Stimulated activated CD4-positive, alpha-beta T cell treated with anti-CD3 and anti-CD28 coated beads, Interleukin-1b, Interleukin-23, amount 100 ng/mL, for 1 hour (primary cell): ENCODE results near the gene PI4K2B.
A peak's percentile ranks its signal among the peaks of the same experiment; 100 is the strongest.
"Not testable (repeated sequence)": the region's sequence is repeated elsewhere in the genome, so short reads cannot be mapped to it uniquely, and the experiment has no call there.

Source experiments
- DNase-seq, 2 donors: peaks; one replicate each; pipeline ENCODE4 v3.0.0-alpha.2; 2020; ENCODE audit warnings: low read depth in 2 of 2

The PI4K2B gene

DNA sequence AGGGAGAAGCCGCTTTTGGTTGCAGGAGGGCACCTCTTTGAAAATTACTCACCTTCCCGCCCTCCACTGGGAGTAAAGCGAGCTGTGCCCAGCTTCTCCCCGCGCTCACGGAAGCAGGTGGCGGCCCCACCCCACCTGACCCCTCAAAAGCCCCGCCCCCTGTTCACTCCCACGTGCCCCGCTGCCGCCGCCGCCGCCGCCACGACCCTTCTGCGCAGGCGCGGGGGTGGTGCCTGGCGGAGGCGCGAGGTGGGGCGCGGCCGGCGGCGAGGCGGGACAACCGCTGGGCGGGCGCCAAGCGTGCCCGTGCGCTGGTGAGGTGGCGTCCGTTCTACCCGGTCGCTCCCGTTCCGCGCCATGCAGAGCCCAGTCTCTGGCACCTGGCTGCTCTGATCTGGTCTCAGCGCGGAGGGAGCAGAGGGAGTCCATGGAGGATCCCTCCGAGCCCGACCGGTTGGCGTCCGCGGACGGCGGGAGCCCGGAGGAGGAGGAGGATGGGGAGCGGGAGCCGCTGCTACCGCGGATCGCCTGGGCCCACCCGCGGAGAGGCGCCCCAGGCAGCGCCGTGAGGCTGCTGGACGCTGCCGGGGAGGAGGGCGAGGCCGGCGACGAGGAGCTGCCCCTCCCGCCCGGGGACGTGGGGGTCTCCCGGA is at the start of gene PI4K2B:
TSS of gene PI4K2B (plus strand) at position 297 of the 653 bp plus-strand sequence. CDS start at position 428, 131 bp downstream.
- DNase-seq, result peak; percentile 89

DNA sequence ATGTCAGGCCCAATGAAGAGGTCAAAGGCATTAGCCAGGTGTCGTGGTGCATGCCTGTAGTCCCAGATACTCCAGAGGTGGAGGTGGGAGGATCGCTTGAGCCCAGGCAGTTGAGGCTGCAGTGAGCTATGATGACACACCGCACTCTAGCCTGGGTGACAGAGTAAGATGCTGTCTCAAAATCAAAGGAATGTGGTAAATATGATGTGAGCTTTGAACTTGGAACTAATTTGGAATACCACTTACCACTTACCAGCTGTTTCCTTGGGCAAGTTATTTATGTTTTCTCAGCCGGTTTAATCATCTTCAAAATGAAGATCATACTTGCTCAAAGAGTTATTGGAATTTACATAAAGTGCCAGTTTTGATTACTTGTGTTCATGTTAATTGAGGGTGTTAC is 49.8 kb upstream of the PI4K2B start:
- DNase-seq, result no peak

GRCh38 chr4:25190407-25190806 is 43.4 kb upstream of the PI4K2B start:
- DNase-seq, result no peak

GRCh38 chr4:25198713-25199112 is 35.1 kb upstream of the PI4K2B start:
- no peak for DNase-seq

GRCh38 chr4:25207997-25208396 is 25.8 kb upstream of the PI4K2B start:
- no peak for DNase-seq

DNA sequence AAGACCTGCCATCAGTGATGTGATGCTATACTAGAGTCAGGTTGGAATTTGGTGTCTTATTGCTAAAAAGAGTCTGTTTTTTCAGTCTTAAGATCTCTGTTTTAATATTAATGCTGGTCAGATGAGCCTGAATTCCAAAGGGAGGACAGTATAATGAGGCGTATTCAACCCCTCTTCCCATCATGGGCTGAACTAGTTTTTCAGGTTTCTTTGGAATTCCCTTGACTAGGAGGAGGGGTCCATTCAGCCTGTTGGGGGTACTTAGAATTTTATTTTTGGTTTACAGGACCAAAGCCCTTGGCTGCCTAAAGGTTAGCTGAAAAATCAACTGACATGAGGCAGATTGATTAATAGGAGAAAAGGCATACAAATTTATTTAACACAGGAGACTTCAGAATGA is 24.1 kb upstream of the PI4K2B start:
- no peak for DNase-seq

- DNase-seq, result no peak
Observed at GRCh38 chr4:25211721-25212120, 22.1 kb upstream of the PI4K2B start.

GRCh38 chr4:25212822-25213221 is 21.0 kb upstream of the PI4K2B start:
- DNase-seq, result no peak

DNA sequence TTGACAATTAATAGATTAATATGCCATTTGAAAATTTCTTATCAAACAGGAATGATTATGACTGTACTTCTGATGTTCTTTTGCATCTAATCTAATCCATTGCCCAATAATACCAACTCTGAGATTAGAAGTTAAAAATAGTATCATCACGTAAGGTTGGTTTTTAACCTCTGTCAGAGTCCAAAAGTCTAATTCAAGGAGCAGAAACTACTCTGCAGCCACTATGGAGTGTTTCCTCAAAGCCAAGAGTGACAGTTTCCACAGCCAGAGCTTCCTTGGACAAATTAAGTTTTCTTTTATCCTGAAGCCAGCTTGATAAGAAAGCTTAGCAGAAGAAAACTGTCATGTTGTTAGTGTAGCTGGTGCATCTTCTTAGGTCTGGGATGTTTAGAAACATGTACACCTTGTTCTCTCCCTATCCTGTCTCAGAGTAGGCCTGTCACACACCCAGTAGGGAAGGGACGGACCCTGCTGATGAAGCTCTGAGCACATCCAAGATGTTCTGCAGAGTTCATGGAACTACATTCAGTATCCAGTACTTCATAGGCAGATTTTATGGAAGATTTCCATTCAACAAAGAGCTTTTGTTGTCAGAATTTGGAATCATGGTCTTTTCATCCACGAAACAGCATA is 20.4 kb upstream of the PI4K2B start:
- no peak for DNase-seq

DNA sequence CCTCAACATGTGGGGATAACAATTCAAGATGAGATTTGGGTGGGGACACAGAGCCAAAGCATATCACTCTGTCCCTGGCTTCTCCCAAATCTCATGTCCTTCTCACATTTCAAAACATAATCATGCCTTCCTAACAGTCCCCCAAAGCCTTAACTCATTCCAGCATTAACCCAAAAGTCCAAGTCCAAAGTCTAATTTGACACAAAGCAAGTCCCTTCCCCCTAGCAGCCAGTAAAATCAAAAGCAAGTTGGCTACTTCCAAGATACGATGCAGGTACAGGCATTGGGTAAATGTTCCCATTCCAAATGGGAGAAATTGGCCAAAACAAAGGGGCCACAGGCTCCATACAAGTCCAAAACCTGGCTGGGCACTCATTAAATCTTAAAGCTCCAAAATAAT is 19.1 kb upstream of the PI4K2B start:
- DNase-seq, result not testable (repeated sequence)

DNA sequence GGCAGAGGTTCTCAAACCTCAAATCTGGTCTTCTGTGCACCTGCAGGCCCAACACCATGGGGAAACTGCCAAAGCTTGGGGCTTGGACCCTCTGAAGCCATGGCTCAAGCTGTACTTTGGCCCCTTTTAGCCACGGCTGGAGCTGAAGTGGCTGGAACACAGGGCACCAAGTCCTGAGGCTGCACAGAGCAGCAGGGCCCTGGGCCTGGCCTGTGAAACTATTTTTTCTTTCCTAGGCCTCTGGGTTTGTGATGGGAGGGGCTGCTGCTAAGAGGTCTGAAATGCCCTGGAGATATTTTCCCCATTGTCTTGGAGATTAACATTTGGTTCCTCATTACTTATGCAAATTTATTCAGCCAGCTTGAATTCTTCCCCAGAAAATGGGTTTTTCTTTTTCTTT is 18.3 kb upstream of the PI4K2B start:
- no peak for DNase-seq

GRCh38 chr4:25221377-25221776 is 12.5 kb upstream of the PI4K2B start:
- no peak for DNase-seq

DNA sequence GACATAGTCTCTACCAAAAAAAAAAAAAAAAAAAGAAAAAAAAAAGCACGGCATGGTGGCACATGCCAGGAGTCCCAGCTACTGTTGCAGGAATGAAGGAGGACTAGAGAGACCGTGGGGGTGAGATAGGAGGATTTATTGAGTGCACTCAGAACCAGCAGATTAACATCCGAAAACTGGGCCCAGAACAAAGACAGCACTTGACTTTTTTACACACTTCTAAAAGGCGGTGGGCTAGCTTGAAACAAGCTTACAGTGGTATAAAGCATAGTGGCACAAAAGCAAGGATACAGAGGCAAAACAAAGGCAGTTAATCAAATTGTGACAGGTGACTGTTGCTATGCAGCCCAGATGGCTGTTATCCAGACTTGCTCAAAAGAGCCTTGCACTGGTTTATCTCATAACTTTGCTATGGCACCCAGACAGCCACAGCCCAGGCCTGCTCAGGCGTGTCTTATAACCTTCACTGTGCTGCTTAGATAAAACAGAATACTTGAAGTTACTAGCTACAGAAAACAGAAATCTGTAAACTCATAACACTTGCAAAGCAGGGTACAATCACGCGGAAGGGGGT is 9.9 kb upstream of the PI4K2B start:
- no peak for DNase-seq

DNA sequence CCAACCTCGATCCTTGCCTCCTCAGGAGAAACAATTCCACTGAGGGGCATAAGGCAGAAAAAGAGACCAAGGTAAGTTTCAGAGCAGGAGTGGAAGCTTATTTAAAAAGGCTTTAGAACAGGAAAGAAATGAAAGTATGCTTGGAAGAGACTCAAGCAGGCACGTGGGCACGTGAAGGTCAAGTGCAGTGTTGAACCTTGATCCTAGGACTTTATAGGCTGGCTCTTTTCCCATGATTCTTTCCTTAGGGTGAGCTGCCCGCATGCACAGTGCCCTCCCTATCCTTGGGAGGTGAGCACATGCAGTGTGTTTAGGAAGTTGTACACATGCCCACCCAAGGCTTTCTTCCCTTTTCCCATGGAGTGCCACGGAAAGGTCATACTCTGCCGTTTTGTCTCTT is 4.0 kb upstream of the PI4K2B start:
- DNase-seq, result no peak

DNA sequence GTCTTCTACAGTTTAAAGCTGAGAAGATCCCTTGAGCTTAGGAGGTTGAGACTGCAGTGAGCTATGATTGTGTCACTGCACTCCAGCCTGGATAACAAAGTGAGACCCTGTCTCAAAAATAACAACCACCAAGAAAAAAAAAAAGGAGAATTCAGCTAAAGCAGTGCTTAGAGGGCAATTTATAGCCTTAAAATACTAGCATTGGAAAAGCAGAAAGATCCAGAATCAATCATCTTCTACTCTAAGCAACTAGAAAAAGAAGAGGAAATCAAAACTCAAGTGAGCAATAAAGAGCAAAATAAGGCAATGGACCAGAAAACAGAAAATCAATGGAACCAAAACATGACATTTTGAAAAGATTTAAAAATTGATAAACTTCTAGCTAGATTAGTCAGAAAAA is 639 bp upstream of the PI4K2B start:
- DNase-seq, result no peak

- DNase-seq, result no peak
Observed at GRCh38 chr4:25234390-25235370, 847 bp downstream of the PI4K2B start.

GRCh38 chr4:25235401-25235800 is 1.6 kb downstream of the PI4K2B start:
- no peak for DNase-seq

GRCh38 chr4:25236030-25236429 is 2.2 kb downstream of the PI4K2B start:
- DNase-seq, result not testable (repeated sequence)

DNA sequence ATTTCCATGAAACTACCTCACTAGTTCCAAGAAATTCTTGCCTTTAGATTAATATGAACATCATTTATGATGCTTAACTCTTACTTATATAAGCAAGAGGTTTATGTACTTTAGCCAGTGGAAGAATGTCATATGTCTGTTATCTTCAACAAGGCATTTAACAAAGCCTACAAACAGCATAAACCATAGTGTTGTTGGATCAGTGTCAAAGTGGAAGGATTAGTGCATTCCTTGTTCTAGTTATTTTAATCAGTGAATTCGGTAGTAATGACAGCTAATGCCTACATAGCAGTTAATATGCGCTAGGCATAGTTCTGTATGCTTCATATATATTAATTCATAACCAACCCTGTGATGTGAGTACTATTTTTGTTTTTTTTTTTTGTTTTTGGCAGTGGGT is 3.1 kb downstream of the PI4K2B start:
- no peak for DNase-seq

DNA sequence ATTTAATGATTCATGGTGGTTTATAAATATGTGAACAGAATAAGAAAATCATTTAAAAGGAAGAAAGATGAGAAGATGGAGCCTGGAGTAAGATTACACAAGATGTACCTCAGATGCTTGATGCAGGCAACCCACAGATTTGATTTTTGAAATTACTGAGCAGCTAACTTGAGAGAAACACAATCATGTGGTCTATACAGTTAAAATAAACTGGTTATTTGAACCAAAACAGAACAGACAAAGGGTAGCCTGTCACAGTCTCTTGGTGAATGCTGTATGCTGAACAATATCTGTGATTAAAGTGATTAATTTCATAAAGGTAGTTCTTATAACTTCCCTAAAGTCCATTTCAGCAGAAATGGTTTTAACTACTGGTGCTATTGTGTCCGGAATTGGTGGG is 4.2 kb downstream of the PI4K2B start:
- no peak for DNase-seq

GRCh38 chr4:25239528-25239927 is 5.7 kb downstream of the PI4K2B start:
- not testable (repeated sequence) for DNase-seq

DNA sequence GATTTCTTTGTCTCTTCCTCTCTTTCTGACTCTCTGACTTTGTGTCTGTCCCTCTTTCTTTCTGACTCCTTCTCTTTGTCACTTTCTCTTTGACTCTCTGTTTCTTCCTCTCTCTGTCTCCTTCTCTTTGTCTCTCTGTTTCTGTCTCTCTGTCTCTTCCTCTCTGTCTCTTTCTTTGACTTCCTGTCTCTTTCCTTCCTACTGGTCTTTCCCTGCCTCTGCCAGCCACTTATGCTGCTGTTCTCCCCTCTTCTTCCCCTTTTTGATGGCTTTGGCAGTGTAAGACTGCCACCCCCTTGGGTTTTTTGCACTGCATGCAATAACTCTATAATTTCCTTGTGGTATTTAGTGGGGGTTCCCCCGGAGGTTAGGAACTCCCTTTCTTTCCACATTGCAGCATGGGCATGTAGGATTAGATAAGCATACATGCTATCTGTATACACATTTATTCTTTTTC is 6.9 kb downstream of the PI4K2B start:
- not testable (repeated sequence) for DNase-seq
